Activated T-cell treated with anti-CD3 and anti-CD28 coated beads for 1 hour (primary cell): ENCODE results near the gene ACOT7.

ENCODE experiments used
- DNase-seq: peaks from one replicate; pipeline ENCODE4 v3.0.0-alpha.2; 2020; ENCODE audit warnings: low read depth

ACOT7 gene

GRCh38 chr1:6268415-6268814, 125.2 kb downstream of the ACOT7 start:
- DNase-seq = no peak

- DNase-seq = no peak
Observed at GRCh38 chr1:6267686-6268322, 125.8 kb downstream of the ACOT7 start.

- no peak for DNase-seq
Observed at GRCh38 chr1:6266641-6267040, 126.9 kb downstream of the ACOT7 start.

- no peak for DNase-seq
Observed at GRCh38 chr1:6265151-6265550, 128.4 kb downstream of the ACOT7 start.

GRCh38 chr1:6263716-6264115, 129.9 kb downstream of the ACOT7 start:
- DNase-seq = no peak

GRCh38 chr1:6262555-6263420, 130.8 kb downstream of the ACOT7 start:
- DNase-seq = no peak

GRCh38 chr1:6261615-6261995, 132.0 kb downstream of the ACOT7 start:
- DNase-seq = no peak

- DNase-seq = peak; percentile 32
Observed at GRCh38 chr1:6260961-6261614, 132.5 kb downstream of the ACOT7 start, which contains the start of gene GPR153. Gene GPR153 (minus strand): TSS chr1:6261098. CDS start chr1:6254905, 6,193 bp downstream.

GRCh38 chr1:6260433-6260934, 133.1 kb downstream of the ACOT7 start:
- no peak for DNase-seq

- DNase-seq = peak; percentile 60
Observed at GRCh38 chr1:6259491-6260362, 133.8 kb downstream of the ACOT7 start.

GRCh38 chr1:6258675-6259074, 134.9 kb downstream of the ACOT7 start:
- DNase-seq = no peak

- DNase-seq = no peak
Observed at GRCh38 chr1:6257541-6258069, 136.0 kb downstream of the ACOT7 start.

- no peak for DNase-seq
Observed at GRCh38 chr1:6256645-6257044, 136.9 kb downstream of the ACOT7 start.

GRCh38 chr1:6254691-6255090, 138.9 kb downstream of the ACOT7 start:
- DNase-seq = no peak

- DNase-seq = no peak
Observed at GRCh38 chr1:6253380-6253779, 140.2 kb downstream of the ACOT7 start.

GRCh38 chr1:6252374-6252710, 141.2 kb downstream of the ACOT7 start:
- DNase-seq = no peak

- no peak for DNase-seq
Observed at GRCh38 chr1:6251681-6252373, 141.7 kb downstream of the ACOT7 start.

- no peak for DNase-seq
Observed at GRCh38 chr1:6251233-6251632, 142.3 kb downstream of the ACOT7 start.

- DNase-seq = no peak
Observed at GRCh38 chr1:6249739-6250689, 143.6 kb downstream of the ACOT7 start.
